ENCODE measurements around the gene ATXN1. TPM values are rescaled to one million over a fixed set of nuclear protein-coding genes. Genes with fewer than 3 reads are reported as not detected.

The ATXN1 gene
- total and polyA plus RNA-seq, 2 of the 13 experiments (the other 11 are each of a cell fraction or from before 2014, with no cell fraction given): 20.7 to 39.5 TPM

GRCh38 chr6:16539086-16539931 is 222.0 kb downstream of the ATXN1 start (continued):
- no peak for TF ChIP-seq ARID2 (CRISPR knock-in tag; IDR thresholded peaks at IDR 0.05; ENCODE audit: borderline replicate concordance)
- peak; percentile 56; the same call in 1 of the 2 replicates for TF ChIP-seq MXD4 (CRISPR knock-in tag; IDR thresholded peaks at IDR 0.05)
- no peak for TF ChIP-seq CAMTA2 (CRISPR knock-in tag; IDR thresholded peaks at IDR 0.05; ENCODE audit: borderline replicate concordance)
- no peak for TF ChIP-seq ZNF782 (CRISPR knock-in tag; IDR thresholded peaks at IDR 0.05; ENCODE audit: borderline replicate concordance)
- TF ChIP-seq HIVEP1 (CRISPR knock-in tag; IDR thresholded peaks at IDR 0.05): no peak
- no peak for TF ChIP-seq ZNF83 (CRISPR knock-in tag; IDR thresholded peaks at IDR 0.05; ENCODE audit: borderline replicate concordance)
- TF ChIP-seq ZNF674 (CRISPR knock-in tag; IDR thresholded peaks at IDR 0.05; ENCODE audit: low read depth): no peak
- TF ChIP-seq THAP8 (CRISPR knock-in tag; IDR thresholded peaks at IDR 0.05; ENCODE audit: borderline replicate concordance): no peak
- TF ChIP-seq NFE2L1 (CRISPR knock-in tag; IDR thresholded peaks at IDR 0.05; ENCODE audit: borderline replicate concordance): no peak
- no peak for TF ChIP-seq ZBTB2 (CRISPR knock-in tag; IDR thresholded peaks at IDR 0.05; ENCODE audit: low read depth)
- TF ChIP-seq ZBTB8A (CRISPR knock-in tag; IDR thresholded peaks at IDR 0.05; ENCODE audit: borderline replicate concordance, low read depth): no peak
- TF ChIP-seq DRAP1 (CRISPR knock-in tag; IDR thresholded peaks at IDR 0.05): peak; percentile 65; the same call in 1 of the 2 replicates
- TF ChIP-seq PPARG (CRISPR knock-in tag; conservative IDR thresholded peaks at IDR 0.05): peak; percentile 71; the same call in 1 of the 2 replicates
- no peak for TF ChIP-seq UBTF (CRISPR knock-in tag; IDR thresholded peaks at IDR 0.05)
- no peak for TF ChIP-seq ZBTB7A (CRISPR knock-in tag; IDR thresholded peaks at IDR 0.05)
- no peak for TF ChIP-seq SNAPC5 (CRISPR knock-in tag; IDR thresholded peaks at IDR 0.05; ENCODE audit: borderline replicate concordance)
- no peak for TF ChIP-seq ZUFSP (CRISPR knock-in tag; IDR thresholded peaks at IDR 0.05; ENCODE audit: borderline replicate concordance)
- no peak for TF ChIP-seq BRF2 (CRISPR knock-in tag; IDR thresholded peaks at IDR 0.05)
